HepG2 (cell line): ENCODE measurements around the gene KREMEN1. TPM values are rescaled to one million over a fixed set of nuclear protein-coding genes. Genes with fewer than 3 reads are reported as not detected.

Experiments used
- ATAC-seq: fragments of 200-7000 bp; cut with Tn5 transposase; 3 replicates; pipeline ENCODE4 v1.9.1; 2020; ENCODE audit warnings: mild to moderate bottlenecking, moderate library complexity
- BruUV-seq: library from RNA; stranded (reverse); fragments of 400-500 nt; replicated peaks from 2 replicates; lab custom pipeline; 2021; lab: Mats Ljungman, UMichigan
- CTCF ChIA-PET: fragments of 300-600 bp; formaldehyde crosslinking; extraction: SDS; loops from one replicate; lab custom pipeline; 2021; ENCODE audit warnings: low total read pairs, inconsistent platforms, low intra/inter-chr PET ratio; lab: Yijun Ruan, JAX
- POLR2A ChIA-PET: fragments of 350-600 bp; sonication (Branson Sonifier 250); formaldehyde crosslinking; loops from one replicate; lab custom pipeline; 2020; ENCODE audit warnings: antibody characterized with exemption, inconsistent platforms; lab: Yijun Ruan, JAX
- DNase-seq: peaks from one replicate; pipeline ENCODE4 v3.0.0-alpha.2; 2015; ENCODE audit warnings: low spot score
- FAIRE-seq: peaks from 3 replicates; lab custom pipeline; 2011; peaks lifted over from hg19 to GRCh38; lab: Jason Lieb, UNC
- H2AFZ ChIP-seq: one replicate; pipeline ENCODE4 v1.6.1; 2011; ENCODE audit warnings: low read length, inconsistent platforms
- H3K27ac ChIP-seq: fragments of 300-600 bp; 3 replicates; pipeline ENCODE4 v1.8.0; 2011; ENCODE audit warnings: mixed run types, mild to moderate bottlenecking, mixed read lengths, low read length, inconsistent platforms; ENCODE audit not compliant: insufficient read depth; ENCODE audit errors: extremely low read length
- H3K27me3 ChIP-seq, 2 experiments: fragments of 200-600 bp in 1 of 2; 2 replicates in 1 of 2; 3 replicates in 1 of 2; pipeline versions ENCODE4 v1.6.0 to v1.8.0; 2011; ENCODE audit warnings: low read length in 2 of 2, mild to moderate bottlenecking in 2 of 2, moderate library complexity in 2 of 2, inconsistent platforms in 1 of 2; ENCODE audit not compliant: insufficient read depth in 2 of 2, control insufficient read depth in 1 of 2
- H3K36me3 ChIP-seq, 2 experiments: fragments of 200-600 bp in 1 of 2; replicated peaks in 1 of 2; 2 replicates in 1 of 2; 3 replicates in 1 of 2; pipeline versions ENCODE4 v1.5.1 to v1.8.0; 2011; ENCODE audit warnings: low read length in 2 of 2, inconsistent platforms in 1 of 2; ENCODE audit not compliant: insufficient read depth in 2 of 2, control insufficient read depth in 1 of 2
- H3K4me1 ChIP-seq: 2 replicates; pipeline ENCODE4 v1.5.1; 2012; ENCODE audit warnings: low read length, inconsistent platforms; ENCODE audit not compliant: insufficient read depth
- H3K4me2 ChIP-seq: 2 replicates; pipeline ENCODE4 v1.6.0; 2011; ENCODE audit warnings: low read depth, low read length, inconsistent platforms
- H3K4me3 ChIP-seq, 3 experiments: fragments of 200-600 bp in 1 of 3; sonication (generic), shearing (Covaris generic) in 1 of 3; replicated peaks in 1 of 3; 2 replicates each; pipeline ENCODE4 v1.5.1; 2011 to 2016; ENCODE audit warnings: low read length in 3 of 3, inconsistent platforms in 2 of 3, low read depth in 2 of 3, mild to moderate bottlenecking in 2 of 3, control low read depth in 1 of 3, mixed read lengths in 1 of 3; ENCODE audit not compliant: insufficient read depth in 1 of 3
- H3K79me2 ChIP-seq: one replicate; pipeline ENCODE4 v1.6.1; 2011; ENCODE audit warnings: low read length, inconsistent platforms; ENCODE audit not compliant: insufficient read depth
- H3K9ac ChIP-seq: 2 replicates; pipeline ENCODE4 v1.6.0; 2011; ENCODE audit warnings: mild to moderate bottlenecking, low read depth, low read length, inconsistent platforms; ENCODE audit not compliant: insufficient read depth
- H3K9me3 ChIP-seq: 2 replicates; pipeline ENCODE4 v1.5.1; 2012; ENCODE audit warnings: mild to moderate bottlenecking, low read length
- H4K20me1 ChIP-seq: 2 replicates; pipeline ENCODE4 v1.6.0; 2011; ENCODE audit warnings: inconsistent platforms, mild to moderate bottlenecking, low read length, moderate library complexity; ENCODE audit not compliant: insufficient read depth
- ARID2 ChIP-seq: sonication (generic); formaldehyde crosslinking; IDR thresholded peaks from 2 replicates; pipeline ENCODE4 v1.8.1; 2022; ENCODE audit warnings: mild to moderate bottlenecking, missing genetic modification reagents, borderline replicate concordance
- CEBPG ChIP-seq: IDR thresholded peaks from 2 replicates; pipeline ENCODE4 v1.6.1; 2016
- MAZ ChIP-seq, 2 experiments: sonication (generic) in 1 of 2; formaldehyde crosslinking in 1 of 2; IDR thresholded peaks; 2 replicates each; pipeline versions ENCODE4 v1.5.0 to v1.6.1; 2012 to 2020; ENCODE audit warnings: low read depth in 2 of 2, mild to moderate bottlenecking in 2 of 2, borderline replicate concordance in 1 of 2, improper control_type of control experiment in 1 of 2, low read length in 1 of 2, missing genetic modification reagents in 1 of 2, moderate library complexity in 1 of 2
- MEIS2 ChIP-seq: sonication (generic); formaldehyde crosslinking; IDR thresholded peaks from 2 replicates; pipeline ENCODE4 v1.9.0; 2021; ENCODE audit warnings: mild to moderate bottlenecking, missing genetic modification reagents
- RXRA ChIP-seq: sonication (generic); formaldehyde crosslinking; IDR thresholded peaks from 2 replicates; pipeline ENCODE4 v1.5.1; 2020; ENCODE audit warnings: missing genetic modification reagents
- SP5 ChIP-seq: IDR thresholded peaks from 2 replicates; pipeline ENCODE4 v1.6.1; 2016; ENCODE audit warnings: low read depth, borderline replicate concordance
- ZEB1 ChIP-seq: IDR thresholded peaks from 2 replicates; pipeline ENCODE4 v1.6.1; 2012; ENCODE audit warnings: mild to moderate bottlenecking, low read depth, inconsistent platforms; ENCODE audit not compliant: insufficient replicate concordance
- ZNF331 ChIP-seq: sonication (generic); formaldehyde crosslinking; IDR thresholded peaks from 2 replicates; pipeline ENCODE4 v1.4.0; 2020; ENCODE audit warnings: missing genetic modification reagents
- ZNF644 ChIP-seq: IDR thresholded peaks from 2 replicates; pipeline ENCODE4 v1.6.1; 2016; ENCODE audit warnings: low read depth
- ZSCAN30 ChIP-seq: sonication (generic); formaldehyde crosslinking; IDR thresholded peaks from 2 replicates; pipeline ENCODE4 v1.5.0; 2020; ENCODE audit warnings: mild to moderate bottlenecking, missing genetic modification reagents
- WGBS: methylation state at CpG from one replicate; pipeline ENCODE4 v1.1.6; 2017; ENCODE audit warnings: low lambda C conversion rate; 5-methylcytosine and 5-hydroxymethylcytosine counted together
- in situ Hi-C: cut with HindIII; loops from 2 replicates; pipeline ENCODE4 v1.10.0; 2017; ENCODE audit warnings: low pct_unique_long_range_greater_than_20kb; ENCODE audit not compliant: extremely low pct_ligation_motif_present
- intact Hi-C: fragments of 100-400 bp; cut with micrococcal nuclease; formaldehyde crosslinking; loops from one replicate; pipeline ENCODE4 v1.10.0; 2022; ENCODE audit not compliant: unreplicated experiment
- polyA plus RNA-seq, 8 experiments: library from polyadenylated mRNA; depleted of rRNA in 3 of 8; stranded (reverse) in 7 of 8; unstranded in 1 of 8; fragments of >200 nt; fragmentation: Illumina TruSeq in 4 of 8; extraction: Trizol in 4 of 8; gene quantifications; 2 replicates each; pipeline versions ENCODE4 v1.2.1 to v1.2.3, GENCODE V29; 2011 to 2016; ENCODE audit warnings: low read depth in 4 of 8, missing spikeins in 1 of 8, mixed read lengths in 1 of 8; ENCODE audit not compliant: insufficient read depth in 1 of 8
- total RNA-seq, 5 experiments: library from RNA; depleted of rRNA; stranded (reverse); fragments of >200 nt; fragmentation: Illumina TruSeq; extraction: Trizol; gene quantifications; 2 replicates each; pipeline ENCODE4 v1.2.3, GENCODE V29; 2016; ENCODE audit warnings: low read depth in 1 of 5
- TF ChIP-seq, protein P1 (sequence below): sonication (generic); formaldehyde crosslinking; IDR thresholded peaks from 2 replicates; pipeline ENCODE4 v1.4.0; 2020; ENCODE audit warnings: missing genetic modification reagents, borderline replicate concordance
- TF ChIP-seq, protein P2 (sequence below): IDR thresholded peaks from 2 replicates; pipeline ENCODE4 v1.6.1; 2016; ENCODE audit warnings: low read depth, missing genetic modification reagents, missing compliant biosample characterization

Gene KREMEN1
- total and polyA plus RNA-seq, 2 of the 13 experiments (the other 11 are each of a cell fraction or from before 2014, with no cell fraction given) = 9.8 to 13.8 TPM

DNA sequence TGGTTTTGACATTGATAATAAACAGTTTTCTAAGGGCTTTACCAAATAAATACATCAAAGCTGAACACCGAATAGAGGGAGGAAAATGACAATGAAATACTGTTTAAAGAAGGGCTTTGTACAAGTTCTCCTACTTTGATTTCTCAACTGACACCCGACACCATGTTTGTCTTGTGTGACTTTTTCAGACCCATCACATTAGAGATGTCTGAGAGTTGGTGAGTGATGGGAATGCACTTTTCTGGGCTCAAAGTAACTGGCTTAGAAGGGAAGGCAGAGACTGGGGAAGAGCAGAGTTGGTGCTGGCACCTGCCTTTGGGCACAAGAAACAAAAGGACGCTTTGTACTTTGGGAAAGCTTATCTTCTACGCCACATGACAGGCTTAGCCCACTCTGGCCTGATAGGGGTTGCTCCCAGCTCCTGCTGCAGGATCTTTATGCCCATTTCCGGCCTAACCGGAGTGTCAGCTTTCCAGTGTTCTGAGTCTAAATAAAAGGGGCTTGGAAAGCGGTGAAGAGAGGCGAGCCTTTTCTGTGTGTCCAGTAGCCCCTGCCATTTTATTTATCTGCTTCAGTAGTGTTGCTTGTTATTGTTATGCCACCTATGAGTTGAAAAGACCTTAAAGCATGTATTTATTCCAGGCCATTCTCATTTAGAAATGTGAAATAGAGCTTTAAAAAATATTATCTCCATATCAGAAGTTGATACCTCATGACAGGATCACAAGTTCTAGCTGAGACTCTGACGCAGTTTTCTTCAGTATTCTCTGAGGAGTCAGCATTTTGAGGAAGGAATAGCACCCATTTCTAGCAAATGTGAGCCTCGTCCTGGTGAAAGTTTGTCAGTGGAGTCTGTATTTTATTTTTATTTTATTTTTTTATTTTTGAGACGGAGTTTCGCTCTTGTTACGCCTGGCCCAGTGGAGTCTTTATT, 24.2 kb downstream of the KREMEN1 start:
- Histone ChIP-seq H3K4me2 (peak overlapping the region; percentile 52), H3K79me2 (no peaks in the 10 kb centered on the region), H3K27ac (peak overlapping the region; percentile 52), H3K9ac (peak overlapping the region; percentile 35), H3K4me1 (peaks cover 52% of the 10 kb centered on the region), H3K36me3 (no peaks in the 10 kb centered on the region; a peak in 1 of 5 replicates), H3K9me3 (no peaks in the 10 kb centered on the region), H3K4me3 (peak overlapping the region in 1 of 3 experiments; percentile 13; a peak in 1 of 6 replicates), H4K20me1 (peaks cover 7% of the 10 kb centered on the region; the same call in 1 of the 2 replicates), H3K27me3 (no peaks in the 10 kb centered on the region), H2AFZ (no peak overlapping the region)
- TSS peak; percentile 56 for BruUV-seq
- POLR2A ChIA-PET = interaction anchor here (0.7 to 1.7 kb wide), 6 partner anchors 15 to 278 kb away, joined by 3 to 6 read pairs (median 4); partner anchors contain the start of gene KREMEN1
- DNase-seq (peak; percentile 99), ATAC-seq (peak; percentile 97), FAIRE-seq (peak; percentile 95)
- CTCF ChIA-PET = no interaction called here
- intact Hi-C loops = no loop called here
- 42% methylated on average over 13 of the region's 13 CpGs for WGBS
- in situ Hi-C loops = no loop called here
- TF ChIP-seq ARID2 (CRISPR knock-in tag) (peak; percentile 54; the same call in 1 of the 2 replicates), ZNF644 (CRISPR knock-in tag) (peak; percentile 80), MAZ (IDR thresholded peaks at IDR 0.05; ENCODE audit: borderline replicate concordance, low read depth, low read length) (no peak), MAZ (CRISPR knock-in tag; IDR thresholded peaks at IDR 0.05; ENCODE audit: low read depth) (0 out of 2 replicates have a peak, but pooled peaks have one; percentile 39), CEBPG (peak; percentile 76), ZEB1 (peak; percentile 38), RXRA (CRISPR knock-in tag) (peak; percentile 22; the same call in 1 of the 2 replicates), ZSCAN30 (CRISPR knock-in tag) (no peak), MEIS2 (CRISPR knock-in tag) (peak; percentile 77), SP5 (CRISPR knock-in tag) (peak; percentile 92), ZNF331 (peak; percentile 77; the same call in 1 of the 2 replicates)
- TF ChIP-seq, protein P1, sequence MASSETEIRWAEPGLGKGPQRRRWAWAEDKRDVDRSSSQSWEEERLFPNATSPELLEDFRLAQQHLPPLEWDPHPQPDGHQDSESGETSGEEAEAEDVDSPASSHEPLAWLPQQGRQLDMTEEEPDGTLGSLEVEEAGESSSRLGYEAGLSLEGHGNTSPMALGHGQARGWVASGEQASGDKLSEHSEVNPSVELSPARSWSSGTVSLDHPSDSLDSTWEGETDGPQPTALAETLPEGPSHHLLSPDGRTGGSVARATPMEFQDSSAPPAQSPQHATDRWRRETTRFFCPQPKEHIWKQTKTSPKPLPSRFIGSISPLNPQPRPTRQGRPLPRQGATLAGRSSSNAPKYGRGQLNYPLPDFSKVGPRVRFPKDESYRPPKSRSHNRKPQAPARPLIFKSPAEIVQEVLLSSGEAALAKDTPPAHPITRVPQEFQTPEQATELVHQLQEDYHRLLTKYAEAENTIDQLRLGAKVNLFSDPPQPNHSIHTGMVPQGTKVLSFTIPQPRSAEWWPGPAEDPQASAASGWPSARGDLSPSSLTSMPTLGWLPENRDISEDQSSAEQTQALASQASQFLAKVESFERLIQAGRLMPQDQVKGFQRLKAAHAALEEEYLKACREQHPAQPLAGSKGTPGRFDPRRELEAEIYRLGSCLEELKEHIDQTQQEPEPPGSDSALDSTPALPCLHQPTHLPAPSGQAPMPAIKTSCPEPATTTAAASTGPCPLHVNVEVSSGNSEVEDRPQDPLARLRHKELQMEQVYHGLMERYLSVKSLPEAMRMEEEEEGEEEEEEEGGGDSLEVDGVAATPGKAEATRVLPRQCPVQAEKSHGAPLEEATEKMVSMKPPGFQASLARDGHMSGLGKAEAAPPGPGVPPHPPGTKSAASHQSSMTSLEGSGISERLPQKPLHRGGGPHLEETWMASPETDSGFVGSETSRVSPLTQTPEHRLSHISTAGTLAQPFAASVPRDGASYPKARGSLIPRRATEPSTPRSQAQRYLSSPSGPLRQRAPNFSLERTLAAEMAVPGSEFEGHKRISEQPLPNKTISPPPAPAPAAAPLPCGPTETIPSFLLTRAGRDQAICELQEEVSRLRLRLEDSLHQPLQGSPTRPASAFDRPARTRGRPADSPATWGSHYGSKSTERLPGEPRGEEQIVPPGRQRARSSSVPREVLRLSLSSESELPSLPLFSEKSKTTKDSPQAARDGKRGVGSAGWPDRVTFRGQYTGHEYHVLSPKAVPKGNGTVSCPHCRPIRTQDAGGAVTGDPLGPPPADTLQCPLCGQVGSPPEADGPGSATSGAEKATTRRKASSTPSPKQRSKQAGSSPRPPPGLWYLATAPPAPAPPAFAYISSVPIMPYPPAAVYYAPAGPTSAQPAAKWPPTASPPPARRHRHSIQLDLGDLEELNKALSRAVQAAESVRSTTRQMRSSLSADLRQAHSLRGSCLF = no peak
- TF ChIP-seq, protein P2, sequence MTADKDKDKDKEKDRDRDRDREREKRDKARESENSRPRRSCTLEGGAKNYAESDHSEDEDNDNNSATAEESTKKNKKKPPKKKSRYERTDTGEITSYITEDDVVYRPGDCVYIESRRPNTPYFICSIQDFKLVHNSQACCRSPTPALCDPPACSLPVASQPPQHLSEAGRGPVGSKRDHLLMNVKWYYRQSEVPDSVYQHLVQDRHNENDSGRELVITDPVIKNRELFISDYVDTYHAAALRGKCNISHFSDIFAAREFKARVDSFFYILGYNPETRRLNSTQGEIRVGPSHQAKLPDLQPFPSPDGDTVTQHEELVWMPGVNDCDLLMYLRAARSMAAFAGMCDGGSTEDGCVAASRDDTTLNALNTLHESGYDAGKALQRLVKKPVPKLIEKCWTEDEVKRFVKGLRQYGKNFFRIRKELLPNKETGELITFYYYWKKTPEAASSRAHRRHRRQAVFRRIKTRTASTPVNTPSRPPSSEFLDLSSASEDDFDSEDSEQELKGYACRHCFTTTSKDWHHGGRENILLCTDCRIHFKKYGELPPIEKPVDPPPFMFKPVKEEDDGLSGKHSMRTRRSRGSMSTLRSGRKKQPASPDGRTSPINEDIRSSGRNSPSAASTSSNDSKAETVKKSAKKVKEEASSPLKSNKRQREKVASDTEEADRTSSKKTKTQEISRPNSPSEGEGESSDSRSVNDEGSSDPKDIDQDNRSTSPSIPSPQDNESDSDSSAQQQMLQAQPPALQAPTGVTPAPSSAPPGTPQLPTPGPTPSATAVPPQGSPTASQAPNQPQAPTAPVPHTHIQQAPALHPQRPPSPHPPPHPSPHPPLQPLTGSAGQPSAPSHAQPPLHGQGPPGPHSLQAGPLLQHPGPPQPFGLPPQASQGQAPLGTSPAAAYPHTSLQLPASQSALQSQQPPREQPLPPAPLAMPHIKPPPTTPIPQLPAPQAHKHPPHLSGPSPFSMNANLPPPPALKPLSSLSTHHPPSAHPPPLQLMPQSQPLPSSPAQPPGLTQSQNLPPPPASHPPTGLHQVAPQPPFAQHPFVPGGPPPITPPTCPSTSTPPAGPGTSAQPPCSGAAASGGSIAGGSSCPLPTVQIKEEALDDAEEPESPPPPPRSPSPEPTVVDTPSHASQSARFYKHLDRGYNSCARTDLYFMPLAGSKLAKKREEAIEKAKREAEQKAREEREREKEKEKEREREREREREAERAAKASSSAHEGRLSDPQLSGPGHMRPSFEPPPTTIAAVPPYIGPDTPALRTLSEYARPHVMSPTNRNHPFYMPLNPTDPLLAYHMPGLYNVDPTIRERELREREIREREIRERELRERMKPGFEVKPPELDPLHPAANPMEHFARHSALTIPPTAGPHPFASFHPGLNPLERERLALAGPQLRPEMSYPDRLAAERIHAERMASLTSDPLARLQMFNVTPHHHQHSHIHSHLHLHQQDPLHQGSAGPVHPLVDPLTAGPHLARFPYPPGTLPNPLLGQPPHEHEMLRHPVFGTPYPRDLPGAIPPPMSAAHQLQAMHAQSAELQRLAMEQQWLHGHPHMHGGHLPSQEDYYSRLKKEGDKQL (CRISPR knock-in tag) = peak; percentile 94
